ENCODE data around the gene C8G. TPM values are rescaled to one million over a fixed set of nuclear protein-coding genes. Genes with fewer than 3 reads are reported as not detected.

The C8G gene
- total RNA-seq, 1 experiment from 2014 or later = 0.77 TPM

- no peaks in the 10 kb centered on the region for H3K4me1 ChIP-seq (ENCODE audit: insufficient read depth, low read length)
- H3K4me3 ChIP-seq (ENCODE audit: low read length) = no peak overlapping the region
- no peaks in the 10 kb centered on the region for H3K27me3 ChIP-seq (ENCODE audit: low read length)
- ATAC-seq = no peak
- H3K36me3 ChIP-seq (ENCODE audit: low read depth, low read length) = peaks cover 14% of the 10 kb centered on the region; the same call in 1 of the 2 replicates
- no TSS peak for BruUV-seq (replicated peaks)
- no peak overlapping the region for H3K9ac ChIP-seq (ENCODE audit: low read length)
- intact Hi-C loops (cut with micrococcal nuclease) = no loop called here
- H3K9me2 ChIP-seq (replicated peaks; ENCODE audit: low read length) = no peaks in the 10 kb centered on the region
- H3K4me2 ChIP-seq (ENCODE audit: low read length) = no peak overlapping the region
- H3K27ac ChIP-seq (ENCODE audit: low read length) = no peak overlapping the region
- ChIA-PET CTCF (no interaction called here), POLR2A (ENCODE audit: unreplicated experiment) (no interaction called here)
- no peaks in the 10 kb centered on the region for H4K20me1 ChIP-seq (ENCODE audit: low read length)
- H2AFZ ChIP-seq (ENCODE audit: low read length) = no peak overlapping the region
- no peaks in the 10 kb centered on the region for H3K79me2 ChIP-seq (ENCODE audit: low read length)
- H3F3A ChIP-seq (ENCODE audit: low read length, unreplicated experiment) = no peaks in the 10 kb centered on the region
- DNase-seq = no peak
- no peaks in the 10 kb centered on the region for H3K9me3 ChIP-seq (ENCODE audit: low read length)
- no peak for TF ChIP-seq EZH2 (IDR thresholded peaks at IDR 0.05; ENCODE audit: low read length, unreplicated experiment)
These were observed 19.5 kb upstream of the C8G start for GRCh38 chr9:136925414-136926153.

GRCh38 chr9:136926154-136926704 is 18.8 kb upstream of the C8G start:
- no peaks in the 10 kb centered on the region for H3K79me2 ChIP-seq (ENCODE audit: low read length)
- H3K9me2 ChIP-seq (replicated peaks; ENCODE audit: low read length) = no peaks in the 10 kb centered on the region
- intact Hi-C loops (cut with micrococcal nuclease) = no loop called here
- no peak overlapping the region for H3K27ac ChIP-seq (ENCODE audit: low read length)
- ATAC-seq (no peak; the same call in 1 of the 2 replicates), DNase-seq (no peak)
- POLR2A ChIA-PET (ENCODE audit: unreplicated experiment) = no interaction called here
- peaks cover 13% of the 10 kb centered on the region; the same call in 1 of the 2 replicates for H3K36me3 ChIP-seq (ENCODE audit: low read depth, low read length)
- no peak overlapping the region for H3K9ac ChIP-seq (ENCODE audit: low read length)
- no peaks in the 10 kb centered on the region for H3F3A ChIP-seq (ENCODE audit: low read length, unreplicated experiment)
- no peaks in the 10 kb centered on the region for H3K9me3 ChIP-seq (ENCODE audit: low read length)
- H3K4me2 ChIP-seq (ENCODE audit: low read length) = no peak overlapping the region
- no peak overlapping the region for H2AFZ ChIP-seq (ENCODE audit: low read length)
- no TSS peak for BruUV-seq (replicated peaks)
- no peak overlapping the region for H3K4me3 ChIP-seq (ENCODE audit: low read length)
- no peaks in the 10 kb centered on the region for H3K4me1 ChIP-seq (ENCODE audit: insufficient read depth, low read length)
- H4K20me1 ChIP-seq (ENCODE audit: low read length) = no peaks in the 10 kb centered on the region
- CTCF ChIA-PET = no interaction called here
- TF ChIP-seq CTCF (conservative IDR thresholded peaks at IDR 0.05; ENCODE audit: low read depth, low read length) = no peak
- no peak for TF ChIP-seq EZH2phosphoT487 (IDR thresholded peaks at IDR 0.05; ENCODE audit: borderline replicate concordance, low read length)
- TF ChIP-seq EZH2 (IDR thresholded peaks at IDR 0.05; ENCODE audit: low read length, unreplicated experiment) = no peak
- no peaks in the 10 kb centered on the region for H3K27me3 ChIP-seq (ENCODE audit: low read length)

- H3K4me1 ChIP-seq (ENCODE audit: insufficient read depth, low read length) = no peaks in the 10 kb centered on the region
- H3K4me3 ChIP-seq (ENCODE audit: low read length) = no peak overlapping the region
- H3K4me2 ChIP-seq (ENCODE audit: low read length) = no peak overlapping the region
- TF ChIP-seq EZH2 (IDR thresholded peaks at IDR 0.05; ENCODE audit: low read length, unreplicated experiment) (no peak), CTCF (conservative IDR thresholded peaks at IDR 0.05; ENCODE audit: low read depth, low read length) (no peak), EZH2phosphoT487 (IDR thresholded peaks at IDR 0.05; ENCODE audit: borderline replicate concordance, low read length) (no peak)
- intact Hi-C loops (cut with micrococcal nuclease) = no loop called here
- H3K9ac ChIP-seq (ENCODE audit: low read length) = no peak overlapping the region
- no peaks in the 10 kb centered on the region for H3K9me3 ChIP-seq (ENCODE audit: low read length)
- DNase-seq = no peak
- BruUV-seq (replicated peaks) = no TSS peak
- H3K79me2 ChIP-seq (ENCODE audit: low read length) = no peaks in the 10 kb centered on the region
- H3F3A ChIP-seq (ENCODE audit: low read length, unreplicated experiment) = no peaks in the 10 kb centered on the region
- no peaks in the 10 kb centered on the region for H3K9me2 ChIP-seq (replicated peaks; ENCODE audit: low read length)
- H3K36me3 ChIP-seq (ENCODE audit: low read depth, low read length) = peaks cover 15% of the 10 kb centered on the region; the same call in 1 of the 2 replicates
- no peak overlapping the region for H2AFZ ChIP-seq (ENCODE audit: low read length)
- ATAC-seq = no peak
- POLR2A ChIA-PET (ENCODE audit: unreplicated experiment) = no interaction called here
- CTCF ChIA-PET = no interaction called here
- H4K20me1 ChIP-seq (ENCODE audit: low read length) = no peaks in the 10 kb centered on the region
- H3K27ac ChIP-seq (ENCODE audit: low read length) = no peak overlapping the region
- no peaks in the 10 kb centered on the region for H3K27me3 ChIP-seq (ENCODE audit: low read length)
These were observed 18.3 kb upstream of the C8G start for GRCh38 chr9:136926749-136927148.

Data from PC-3 (cell line).